HepG2 (cell line): ENCODE data around the gene AMDHD1. TPM values are rescaled to one million over a fixed set of nuclear protein-coding genes. Genes with fewer than 3 reads are reported as not detected.

Experiments
- ARID2 ChIP-seq: sonication (generic); formaldehyde crosslinking; IDR thresholded peaks from 2 replicates; pipeline ENCODE4 v1.8.1; 2022; ENCODE audit warnings: mild to moderate bottlenecking, missing genetic modification reagents, borderline replicate concordance
- CAMTA2 ChIP-seq: sonication (generic); formaldehyde crosslinking; IDR thresholded peaks from 2 replicates; pipeline ENCODE4 v1.4.0; 2020; ENCODE audit warnings: mild to moderate bottlenecking, missing genetic modification reagents, borderline replicate concordance
- ERF ChIP-seq: IDR thresholded peaks from 2 replicates; pipeline ENCODE4 v1.6.1; 2018; ENCODE audit warnings: missing biosample characterization, missing genetic modification reagents
- FIP1L1 ChIP-seq: fragments of 200-400 bp; formaldehyde crosslinking; IDR thresholded peaks from 2 replicates; pipeline ENCODE4 v1.6.1; 2018; ENCODE audit warnings: low read depth, mild to moderate bottlenecking, low read length, moderate library complexity, borderline replicate concordance; ENCODE audit not compliant: insufficient read depth
- HIVEP1 ChIP-seq: sonication (generic); formaldehyde crosslinking; IDR thresholded peaks from 2 replicates; pipeline ENCODE4 v1.4.0; 2020; ENCODE audit warnings: mild to moderate bottlenecking, missing genetic modification reagents
- NCOA5 ChIP-seq: sonication (generic); formaldehyde crosslinking; IDR thresholded peaks from 2 replicates; pipeline ENCODE4 v1.4.0; 2020; ENCODE audit warnings: missing genetic modification reagents
- NONO ChIP-seq, 2 experiments: fragments of 450-650 bp in 1 of 2; sonication (generic) in 1 of 2; formaldehyde crosslinking in 1 of 2; IDR thresholded peaks in 1 of 2; conservative IDR thresholded peaks in 1 of 2; 2 replicates each; pipeline versions ENCODE4 v1.6.1 to v1.8.0; 2017 to 2022; ENCODE audit warnings: mild to moderate bottlenecking in 1 of 2, missing genetic modification reagents in 1 of 2, moderate library complexity in 1 of 2
- PRPF4 ChIP-seq: fragments of 200-400 bp; formaldehyde crosslinking; IDR thresholded peaks from 2 replicates; pipeline ENCODE4 v1.6.1; 2016; ENCODE audit warnings: low read length, low read depth; ENCODE audit not compliant: poor library complexity, severe bottlenecking
- STAT5B ChIP-seq: sonication (generic); formaldehyde crosslinking; IDR thresholded peaks from 2 replicates; pipeline ENCODE4 v1.4.0; 2020; ENCODE audit warnings: missing genetic modification reagents
- THYN1 ChIP-seq: sonication (generic); formaldehyde crosslinking; IDR thresholded peaks from 2 replicates; pipeline ENCODE4 v1.8.1; 2023; ENCODE audit warnings: low read depth, mild to moderate bottlenecking, moderate library complexity, missing genetic modification reagents, borderline replicate concordance
- ZFP1 ChIP-seq: IDR thresholded peaks from 2 replicates; pipeline ENCODE4 v1.6.1; 2016
- ZFP62 ChIP-seq: sonication (generic); formaldehyde crosslinking; IDR thresholded peaks from 2 replicates; pipeline ENCODE4 v1.4.0; 2020; ENCODE audit warnings: missing genetic modification reagents
- ZNF225 ChIP-seq: sonication (generic); formaldehyde crosslinking; IDR thresholded peaks from 2 replicates; pipeline ENCODE4 v1.4.0; 2020; ENCODE audit warnings: mild to moderate bottlenecking, missing genetic modification reagents
- polyA plus RNA-seq, 8 experiments: library from polyadenylated mRNA; depleted of rRNA in 3 of 8; stranded (reverse) in 7 of 8; unstranded in 1 of 8; fragments of >200 nt; fragmentation: Illumina TruSeq in 4 of 8; extraction: Trizol in 4 of 8; gene quantifications; 2 replicates each; pipeline versions ENCODE4 v1.2.1 to v1.2.3, GENCODE V29; 2011 to 2016; ENCODE audit warnings: low read depth in 4 of 8, missing spikeins in 1 of 8, mixed read lengths in 1 of 8; ENCODE audit not compliant: insufficient read depth in 1 of 8
- total RNA-seq, 5 experiments: library from RNA; depleted of rRNA; stranded (reverse); fragments of >200 nt; fragmentation: Illumina TruSeq; extraction: Trizol; gene quantifications; 2 replicates each; pipeline ENCODE4 v1.2.3, GENCODE V29; 2016; ENCODE audit warnings: low read depth in 1 of 5
- TF ChIP-seq, protein P1 (sequence below): sonication (generic); formaldehyde crosslinking; IDR thresholded peaks from 2 replicates; pipeline ENCODE4 v1.4.0; 2020; ENCODE audit warnings: mild to moderate bottlenecking, missing genetic modification reagents
- TF ChIP-seq, protein P2 (sequence below): sonication (generic); formaldehyde crosslinking; conservative IDR thresholded peaks from 2 replicates; pipeline ENCODE4 v1.4.0; 2020; ENCODE audit warnings: mild to moderate bottlenecking, missing genetic modification reagents, moderate library complexity
- TF ChIP-seq, protein P3 (sequence below): sonication (generic); formaldehyde crosslinking; IDR thresholded peaks from 2 replicates; pipeline ENCODE4 v1.4.0; 2020; ENCODE audit warnings: missing genetic modification reagents
- TF ChIP-seq, protein P4 (sequence below): sonication (generic); formaldehyde crosslinking; IDR thresholded peaks from 2 replicates; pipeline ENCODE4 v1.5.0; 2020; ENCODE audit warnings: missing genetic modification reagents
- TF ChIP-seq, protein P5 (sequence below): sonication (generic); formaldehyde crosslinking; conservative IDR thresholded peaks from 2 replicates; pipeline ENCODE4 v1.4.0; 2020; ENCODE audit warnings: missing genetic modification reagents
- TF ChIP-seq, protein P6 (sequence below): sonication (generic); formaldehyde crosslinking; IDR thresholded peaks from 2 replicates; pipeline ENCODE4 v1.8.1; 2022; ENCODE audit warnings: mild to moderate bottlenecking, missing genetic modification reagents

The AMDHD1 gene
- total and polyA plus RNA-seq, 2 of the 13 experiments (the other 11 are each of a cell fraction or from before 2014, with no cell fraction given), result 6.5 to 29.6 TPM

DNA sequence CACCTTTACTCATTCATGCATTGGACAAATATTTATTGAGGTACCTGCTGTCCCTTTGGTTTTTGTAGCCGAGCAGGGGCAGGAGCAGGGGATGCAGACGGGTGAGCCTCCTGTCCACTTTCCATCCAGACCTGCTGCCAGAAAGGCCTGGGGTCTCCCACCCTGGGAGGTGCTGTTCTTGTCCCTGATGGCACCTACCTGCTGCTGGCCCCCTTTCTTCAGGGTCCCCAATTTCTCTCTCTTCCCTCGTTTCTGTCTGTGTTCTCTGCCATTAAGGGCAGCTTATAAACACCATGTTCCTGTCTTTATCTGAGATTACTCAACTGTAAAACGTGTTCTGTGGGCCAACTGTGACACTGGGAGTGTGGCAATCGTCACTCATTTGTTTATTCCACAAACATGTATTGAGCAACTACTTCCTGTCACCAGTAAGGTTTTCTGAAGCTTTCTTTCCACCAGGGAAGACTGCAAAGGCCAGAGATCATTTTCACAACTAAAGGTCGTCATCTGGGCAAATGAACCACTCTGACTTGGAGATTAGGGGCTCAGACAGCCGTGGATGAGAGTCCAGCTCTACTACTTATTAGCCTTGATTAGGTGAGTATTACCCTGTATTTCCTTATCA is 53.0 kb downstream of the AMDHD1 start, which contains the start of gene HAL (continued):
- TF ChIP-seq, protein P1, sequence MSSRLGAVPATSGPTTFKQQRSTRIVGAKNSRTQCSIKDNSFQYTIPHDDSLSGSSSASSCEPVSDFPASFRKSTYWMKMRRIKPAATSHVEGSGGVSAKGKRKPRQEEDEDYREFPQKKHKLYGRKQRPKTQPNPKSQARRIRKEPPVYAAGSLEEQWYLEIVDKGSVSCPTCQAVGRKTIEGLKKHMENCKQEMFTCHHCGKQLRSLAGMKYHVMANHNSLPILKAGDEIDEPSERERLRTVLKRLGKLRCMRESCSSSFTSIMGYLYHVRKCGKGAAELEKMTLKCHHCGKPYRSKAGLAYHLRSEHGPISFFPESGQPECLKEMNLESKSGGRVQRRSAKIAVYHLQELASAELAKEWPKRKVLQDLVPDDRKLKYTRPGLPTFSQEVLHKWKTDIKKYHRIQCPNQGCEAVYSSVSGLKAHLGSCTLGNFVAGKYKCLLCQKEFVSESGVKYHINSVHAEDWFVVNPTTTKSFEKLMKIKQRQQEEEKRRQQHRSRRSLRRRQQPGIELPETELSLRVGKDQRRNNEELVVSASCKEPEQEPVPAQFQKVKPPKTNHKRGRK (CRISPR knock-in tag), result no peak
- TF ChIP-seq CAMTA2 (no peak), ZNF225 (CRISPR knock-in tag) (no peak), HIVEP1 (CRISPR knock-in tag) (peak; percentile 40; the same call in 1 of the 2 replicates), NONO (IDR thresholded peaks at IDR 0.05) (no peak), NONO (CRISPR knock-in tag; conservative IDR thresholded peaks at IDR 0.05) (peak; percentile 81; the same call in 1 of the 2 replicates), FIP1L1 (no peak), ZFP1 (CRISPR knock-in tag) (peak; percentile 90), THYN1 (CRISPR knock-in tag) (no peak), ERF (peak; percentile 95), PRPF4 (no peak), ARID2 (CRISPR knock-in tag) (no peak; the same call in 1 of the 2 replicates), NCOA5 (no peak), STAT5B (no peak), ZFP62 (no peak)
- TF ChIP-seq, protein P2, sequence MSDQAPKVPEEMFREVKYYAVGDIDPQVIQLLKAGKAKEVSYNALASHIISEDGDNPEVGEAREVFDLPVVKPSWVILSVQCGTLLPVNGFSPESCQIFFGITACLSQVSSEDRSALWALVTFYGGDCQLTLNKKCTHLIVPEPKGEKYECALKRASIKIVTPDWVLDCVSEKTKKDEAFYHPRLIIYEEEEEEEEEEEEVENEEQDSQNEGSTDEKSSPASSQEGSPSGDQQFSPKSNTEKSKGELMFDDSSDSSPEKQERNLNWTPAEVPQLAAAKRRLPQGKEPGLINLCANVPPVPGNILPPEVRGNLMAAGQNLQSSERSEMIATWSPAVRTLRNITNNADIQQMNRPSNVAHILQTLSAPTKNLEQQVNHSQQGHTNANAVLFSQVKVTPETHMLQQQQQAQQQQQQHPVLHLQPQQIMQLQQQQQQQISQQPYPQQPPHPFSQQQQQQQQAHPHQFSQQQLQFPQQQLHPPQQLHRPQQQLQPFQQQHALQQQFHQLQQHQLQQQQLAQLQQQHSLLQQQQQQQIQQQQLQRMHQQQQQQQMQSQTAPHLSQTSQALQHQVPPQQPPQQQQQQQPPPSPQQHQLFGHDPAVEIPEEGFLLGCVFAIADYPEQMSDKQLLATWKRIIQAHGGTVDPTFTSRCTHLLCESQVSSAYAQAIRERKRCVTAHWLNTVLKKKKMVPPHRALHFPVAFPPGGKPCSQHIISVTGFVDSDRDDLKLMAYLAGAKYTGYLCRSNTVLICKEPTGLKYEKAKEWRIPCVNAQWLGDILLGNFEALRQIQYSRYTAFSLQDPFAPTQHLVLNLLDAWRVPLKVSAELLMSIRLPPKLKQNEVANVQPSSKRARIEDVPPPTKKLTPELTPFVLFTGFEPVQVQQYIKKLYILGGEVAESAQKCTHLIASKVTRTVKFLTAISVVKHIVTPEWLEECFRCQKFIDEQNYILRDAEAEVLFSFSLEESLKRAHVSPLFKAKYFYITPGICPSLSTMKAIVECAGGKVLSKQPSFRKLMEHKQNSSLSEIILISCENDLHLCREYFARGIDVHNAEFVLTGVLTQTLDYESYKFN (CRISPR knock-in tag), result peak; percentile 98
- TF ChIP-seq, protein P3, sequence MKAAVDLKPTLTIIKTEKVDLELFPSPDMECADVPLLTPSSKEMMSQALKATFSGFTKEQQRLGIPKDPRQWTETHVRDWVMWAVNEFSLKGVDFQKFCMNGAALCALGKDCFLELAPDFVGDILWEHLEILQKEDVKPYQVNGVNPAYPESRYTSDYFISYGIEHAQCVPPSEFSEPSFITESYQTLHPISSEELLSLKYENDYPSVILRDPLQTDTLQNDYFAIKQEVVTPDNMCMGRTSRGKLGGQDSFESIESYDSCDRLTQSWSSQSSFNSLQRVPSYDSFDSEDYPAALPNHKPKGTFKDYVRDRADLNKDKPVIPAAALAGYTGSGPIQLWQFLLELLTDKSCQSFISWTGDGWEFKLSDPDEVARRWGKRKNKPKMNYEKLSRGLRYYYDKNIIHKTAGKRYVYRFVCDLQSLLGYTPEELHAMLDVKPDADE (CRISPR knock-in tag), result no peak
- TF ChIP-seq, protein P4, sequence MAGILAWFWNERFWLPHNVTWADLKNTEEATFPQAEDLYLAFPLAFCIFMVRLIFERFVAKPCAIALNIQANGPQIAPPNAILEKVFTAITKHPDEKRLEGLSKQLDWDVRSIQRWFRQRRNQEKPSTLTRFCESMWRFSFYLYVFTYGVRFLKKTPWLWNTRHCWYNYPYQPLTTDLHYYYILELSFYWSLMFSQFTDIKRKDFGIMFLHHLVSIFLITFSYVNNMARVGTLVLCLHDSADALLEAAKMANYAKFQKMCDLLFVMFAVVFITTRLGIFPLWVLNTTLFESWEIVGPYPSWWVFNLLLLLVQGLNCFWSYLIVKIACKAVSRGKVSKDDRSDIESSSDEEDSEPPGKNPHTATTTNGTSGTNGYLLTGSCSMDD, result no peak
- TF ChIP-seq, protein P5, sequence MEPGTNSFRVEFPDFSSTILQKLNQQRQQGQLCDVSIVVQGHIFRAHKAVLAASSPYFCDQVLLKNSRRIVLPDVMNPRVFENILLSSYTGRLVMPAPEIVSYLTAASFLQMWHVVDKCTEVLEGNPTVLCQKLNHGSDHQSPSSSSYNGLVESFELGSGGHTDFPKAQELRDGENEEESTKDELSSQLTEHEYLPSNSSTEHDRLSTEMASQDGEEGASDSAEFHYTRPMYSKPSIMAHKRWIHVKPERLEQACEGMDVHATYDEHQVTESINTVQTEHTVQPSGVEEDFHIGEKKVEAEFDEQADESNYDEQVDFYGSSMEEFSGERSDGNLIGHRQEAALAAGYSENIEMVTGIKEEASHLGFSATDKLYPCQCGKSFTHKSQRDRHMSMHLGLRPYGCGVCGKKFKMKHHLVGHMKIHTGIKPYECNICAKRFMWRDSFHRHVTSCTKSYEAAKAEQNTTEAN (CRISPR knock-in tag), result peak; percentile 52; the same call in 1 of the 2 replicates
- TF ChIP-seq, protein P6, sequence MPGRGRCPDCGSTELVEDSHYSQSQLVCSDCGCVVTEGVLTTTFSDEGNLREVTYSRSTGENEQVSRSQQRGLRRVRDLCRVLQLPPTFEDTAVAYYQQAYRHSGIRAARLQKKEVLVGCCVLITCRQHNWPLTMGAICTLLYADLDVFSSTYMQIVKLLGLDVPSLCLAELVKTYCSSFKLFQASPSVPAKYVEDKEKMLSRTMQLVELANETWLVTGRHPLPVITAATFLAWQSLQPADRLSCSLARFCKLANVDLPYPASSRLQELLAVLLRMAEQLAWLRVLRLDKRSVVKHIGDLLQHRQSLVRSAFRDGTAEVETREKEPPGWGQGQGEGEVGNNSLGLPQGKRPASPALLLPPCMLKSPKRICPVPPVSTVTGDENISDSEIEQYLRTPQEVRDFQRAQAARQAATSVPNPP, result peak; percentile 60; the same call in 1 of the 2 replicates
